HCT116 (cell line): Measurements from ENCODE around the gene OBSCN. TPM values are rescaled to one million over a fixed set of nuclear protein-coding genes. Genes with fewer than 3 reads are reported as not detected.

Source experiments
- ATAC-seq: fragments of 200-7000 bp; cut with Tn5 transposase; 2 replicates; pipeline ENCODE4 v1.9.1; 2020; ENCODE audit warnings: mild to moderate bottlenecking, moderate library complexity
- BruUV-seq: library from RNA; stranded (reverse); fragments of 400-500 nt; replicated peaks from 2 replicates; lab custom pipeline; 2021; lab: Mats Ljungman, UMichigan
- CTCF ChIA-PET: fragments of 300-600 bp; sonication (Branson Sonifier 250); formaldehyde crosslinking; loops from one replicate; lab custom pipeline; 2021; ENCODE audit warnings: antibody characterized with exemption; lab: Charles Lee
- POLR2A ChIA-PET: fragments of 300-600, 350-600 bp; sonication (Branson Sonifier 250); formaldehyde crosslinking; loops from one replicate; lab custom pipeline; 2021; ENCODE audit warnings: antibody characterized with exemption; lab: Charles Lee
- RAD21 ChIA-PET, 2 experiments: fragments of 300-600 bp; sonication (Branson Sonifier 250); formaldehyde crosslinking; loops; one replicate each; lab custom pipeline; 2023; ENCODE audit warnings: low total read pairs in 2 of 2; ENCODE audit not compliant: uncharacterized antibody in 2 of 2, unreplicated experiment in 2 of 2, low non-redundant PET in 1 of 2; lab: Charles Lee
- DNase-seq: peaks from one replicate; pipeline ENCODE4 v3.0.0-alpha.2; 2010; ENCODE audit warnings: low read depth, low spot score
- H2AFZ ChIP-seq: fragments of 200-600 bp; shearing (Covaris generic), sonication (generic); 2 replicates; pipeline ENCODE4 v1.6.1; 2017; ENCODE audit warnings: low read depth, mixed run types, mixed read lengths, antibody characterized with exemption, low read length; ENCODE audit not compliant: poor library complexity, severe bottlenecking
- H3K27ac ChIP-seq: 2 replicates; pipeline ENCODE4 v1.5.1; 2012; ENCODE audit warnings: low read depth, low read length
- H3K27me3 ChIP-seq: fragments of 200-600 bp; sonication (generic); 2 replicates; pipeline ENCODE4 v1.6.1; 2016; ENCODE audit warnings: mixed run types, low read length, mixed read lengths; ENCODE audit not compliant: insufficient read depth
- H3K36me3 ChIP-seq, 2 experiments: fragments of 200-500 bp in 1 of 2; fragments of 200-600 bp in 1 of 2; sonication (Bioruptor generic) in 1 of 2; sonication (generic) in 1 of 2; 2 replicates each; pipeline versions ENCODE4 v1.5.1 to v1.6.1; 2014 to 2016; ENCODE audit warnings: low read length in 2 of 2, inconsistent platforms in 1 of 2, mixed read lengths in 1 of 2, mixed run types in 1 of 2; ENCODE audit not compliant: insufficient read depth in 2 of 2, control insufficient read depth in 1 of 2
- H3K4me1 ChIP-seq, 2 experiments: fragments of 200-600 bp in 1 of 2; sonication (generic) in 1 of 2; 2 replicates each; pipeline versions ENCODE4 v1.5.1 to v1.6.1; 2012 to 2017; ENCODE audit warnings: low read length in 2 of 2, inconsistent platforms in 1 of 2, mild to moderate bottlenecking in 1 of 2, mixed read lengths in 1 of 2, mixed run types in 1 of 2, moderate library complexity in 1 of 2; ENCODE audit not compliant: insufficient read depth in 2 of 2, control insufficient read depth in 1 of 2
- H3K4me2 ChIP-seq: fragments of 200-600 bp; sonication (generic); 2 replicates; pipeline ENCODE4 v1.6.1; 2017; ENCODE audit warnings: mixed run types, low read length, mixed read lengths
- H3K4me3 ChIP-seq, 2 experiments: fragments of 200-600 bp in 1 of 2; sonication (generic) in 1 of 2; replicated peaks in 1 of 2; 2 replicates each; pipeline ENCODE4 v1.5.1; 2011 to 2016; ENCODE audit warnings: low read length in 2 of 2, control low read depth in 1 of 2, low read depth in 1 of 2, mild to moderate bottlenecking in 1 of 2, mixed read lengths in 1 of 2, mixed run types in 1 of 2
- H3K79me2 ChIP-seq: fragments of 200-600 bp; sonication (generic); 2 replicates; pipeline ENCODE4 v1.6.1; 2017; ENCODE audit warnings: mild to moderate bottlenecking, mixed run types, low read length, moderate library complexity, mixed read lengths; ENCODE audit not compliant: insufficient read depth
- H3K9ac ChIP-seq: fragments of 200-600 bp; sonication (generic); 2 replicates; pipeline ENCODE4 v1.6.1; 2016; ENCODE audit warnings: low read length, mixed read lengths
- H3K9me2 ChIP-seq: fragments of 200-600 bp; sonication (generic), shearing (Covaris generic); 2 replicates; pipeline ENCODE4 v1.6.1; 2017; ENCODE audit warnings: mixed run types, mild to moderate bottlenecking, moderate library complexity; ENCODE audit not compliant: insufficient read depth
- H3K9me3 ChIP-seq, 2 experiments: fragments of 200-500 bp in 1 of 2; fragments of 200-600 bp in 1 of 2; sonication (Bioruptor generic) in 1 of 2; sonication (generic) in 1 of 2; 2 replicates each; pipeline ENCODE4 v1.6.1; 2014 to 2017; ENCODE audit warnings: low read length in 2 of 2, mixed read lengths in 2 of 2, inconsistent platforms in 1 of 2, low read depth in 1 of 2, mild to moderate bottlenecking in 1 of 2, mixed run types in 1 of 2, moderate library complexity in 1 of 2; ENCODE audit not compliant: control insufficient read depth in 1 of 2, insufficient read depth in 1 of 2
- H4K20me1 ChIP-seq: fragments of 200-600 bp; sonication (generic), shearing (Covaris generic); 2 replicates; pipeline ENCODE4 v1.6.1; 2017; ENCODE audit warnings: mixed run types, mild to moderate bottlenecking, moderate library complexity; ENCODE audit not compliant: insufficient read depth
- CBX3 ChIP-seq: IDR thresholded peaks from 2 replicates; pipeline ENCODE4 v1.6.1; 2012; ENCODE audit warnings: low read depth
- CEBPB ChIP-seq: IDR thresholded peaks from 2 replicates; pipeline ENCODE4 v1.6.1; 2012; ENCODE audit warnings: low read depth
- EGR1 ChIP-seq: IDR thresholded peaks from 2 replicates; pipeline ENCODE4 v1.6.1; 2012; ENCODE audit warnings: low read depth
- ELF1 ChIP-seq: IDR thresholded peaks from 2 replicates; pipeline ENCODE4 v1.6.1; 2012; ENCODE audit warnings: low read depth, borderline replicate concordance
- EZH2 ChIP-seq: fragments of 200-600 bp; sonication (generic); IDR thresholded peaks from 2 replicates; pipeline ENCODE4 v1.6.1; 2017; ENCODE audit warnings: antibody characterized with exemption, mixed run types
- EZH2phosphoT487 ChIP-seq: fragments of 200-600 bp; IDR thresholded peaks from 2 replicates; pipeline ENCODE4 v1.6.1; 2018; ENCODE audit warnings: antibody characterized with exemption, borderline replicate concordance
- FOSL1 ChIP-seq: IDR thresholded peaks from 2 replicates; pipeline ENCODE4 v1.6.1; 2012; ENCODE audit warnings: low read depth
- JUND ChIP-seq: IDR thresholded peaks from 2 replicates; pipeline ENCODE4 v1.6.1; 2012
- MAX ChIP-seq: IDR thresholded peaks from 2 replicates; pipeline ENCODE4 v1.6.1; 2012
- POLR2A ChIP-seq: IDR thresholded peaks from 2 replicates; pipeline ENCODE4 v1.7.0; 2011; ENCODE audit warnings: borderline replicate concordance; ENCODE audit not compliant: insufficient read depth, insufficient read length; ENCODE audit errors: extremely low read depth
- RAD21 ChIP-seq: IDR thresholded peaks from 2 replicates; pipeline ENCODE4 v1.6.1; 2012; ENCODE audit warnings: low read depth, mild to moderate bottlenecking
- SIN3A ChIP-seq: IDR thresholded peaks from 2 replicates; pipeline ENCODE4 v1.6.1; 2012; ENCODE audit warnings: low read depth
- SP1 ChIP-seq: IDR thresholded peaks from 2 replicates; pipeline ENCODE4 v1.6.1; 2012; ENCODE audit warnings: low read depth
- YY1 ChIP-seq: IDR thresholded peaks from 2 replicates; pipeline ENCODE4 v1.6.1; 2011; ENCODE audit warnings: low read length, low read depth, moderate library complexity, mild to moderate bottlenecking; ENCODE audit not compliant: insufficient replicate concordance; ENCODE audit errors: extremely low read depth
- ZBTB33 ChIP-seq: IDR thresholded peaks from 2 replicates; pipeline ENCODE4 v1.6.1; 2011; ENCODE audit warnings: mild to moderate bottlenecking, low read length, moderate library complexity; ENCODE audit not compliant: insufficient replicate concordance; ENCODE audit errors: extremely low read depth
- ZFX ChIP-seq: fragments of 450-650 bp; IDR thresholded peaks from 2 replicates; pipeline ENCODE4 v1.6.1; 2017
- ZNF274 ChIP-seq: fragments of 200-500 bp; sonication (Bioruptor generic); IDR thresholded peaks from 2 replicates; pipeline ENCODE4 v1.6.1; 2014; ENCODE audit warnings: mild to moderate bottlenecking, low read depth, low read length, inconsistent platforms
- intact Hi-C: fragments of 100-400 bp; cut with micrococcal nuclease; formaldehyde crosslinking; loops from 2 replicates; pipeline ENCODE4 v1.10.0; 2022
- total RNA-seq: library from RNA; stranded (reverse); gene quantifications from one replicate; pipeline ENCODE4 v1.2.1, GENCODE V29; 2021; ENCODE audit not compliant: unreplicated experiment

OBSCN gene
- total RNA-seq, 1 experiment from 2014 or later: 16.6 TPM

GRCh38 chr1:228365271-228366061 lies 157.6 kb downstream of the OBSCN start:
- no peak overlapping the region for H3K27ac ChIP-seq
- H3K4me3 ChIP-seq: no peak overlapping the region
- no peaks in the 10 kb centered on the region for H3K79me2 ChIP-seq
- no peak for ATAC-seq
- H3K36me3 ChIP-seq: no peaks in the 10 kb centered on the region
- no peaks in the 10 kb centered on the region for H3K9me2 ChIP-seq
- H3K4me1 ChIP-seq: peaks cover 0 to 12% of the 10 kb centered on the region in 2 experiments; a peak in 3 of 4 replicates
- intact Hi-C loops: no loop called here
- no TSS peak for BruUV-seq
- ChIA-PET POLR2A (no interaction called here), RAD21 (no interaction called here), CTCF (no interaction called here)
- no peaks in the 10 kb centered on the region for H4K20me1 ChIP-seq
- H2AFZ ChIP-seq: no peak overlapping the region
- no peaks in the 10 kb centered on the region for H3K27me3 ChIP-seq
- DNase-seq: no peak
- H3K9me3 ChIP-seq: no peaks in the 10 kb centered on the region
- H3K4me2 ChIP-seq: no peak overlapping the region
- H3K9ac ChIP-seq: no peak overlapping the region
- TF ChIP-seq FOSL1: no peak

GRCh38 chr1:228366062-228366865 lies 158.4 kb downstream of the OBSCN start:
- Histone ChIP-seq H3K27ac (no peak overlapping the region), H3K4me3 (no peak overlapping the region)
- TF ChIP-seq MAX (no peak), EZH2 (no peak), SIN3A (no peak), SP1 (no peak), CEBPB (no peak), ZNF274 (no peak), CBX3 (no peak), EZH2phosphoT487 (no peak), ZFX (no peak), YY1 (no peak), JUND (no peak), RAD21 (no peak), POLR2A (no peak), EGR1 (no peak), ZBTB33 (no peak), ELF1 (no peak)

More at GRCh38 chr1:228366062-228366865, 158.4 kb downstream of the OBSCN start:
- RAD21 ChIA-PET: no interaction called here
- Histone ChIP-seq H4K20me1 (no peaks in the 10 kb centered on the region), H3K27me3 (no peaks in the 10 kb centered on the region), H2AFZ (no peak overlapping the region), H3K9me3 (no peaks in the 10 kb centered on the region), H3K9ac (no peak overlapping the region), H3K9me2 (no peaks in the 10 kb centered on the region), H3K4me1 (peaks cover 0 to 18% of the 10 kb centered on the region in 2 experiments; a peak in 3 of 4 replicates), H3K36me3 (no peaks in the 10 kb centered on the region), H3K4me2 (no peak overlapping the region), H3K79me2 (no peaks in the 10 kb centered on the region)
- CTCF ChIA-PET: no interaction called here
- ATAC-seq (no peak), DNase-seq (no peak)
- BruUV-seq: no TSS peak
- intact Hi-C loops: no loop called here
- POLR2A ChIA-PET: no interaction called here
